OCI-LY1 (cell line): ENCODE results near the gene SLCO3A1.

Experiments
- H2AFZ ChIP-seq: fragments of 200-600 bp; sonication (generic), shearing (Covaris generic); 2 replicates; pipeline ENCODE4 v1.6.0; 2014; ENCODE audit warnings: antibody characterized with exemption, mild to moderate bottlenecking, low read length
- H3F3A ChIP-seq: fragments of 200-600 bp; sonication (generic), shearing (Covaris generic); 2 replicates; pipeline ENCODE4 v1.6.0; 2014; ENCODE audit warnings: mild to moderate bottlenecking, antibody characterized with exemption, low read length, moderate library complexity; ENCODE audit not compliant: insufficient read depth
- H3K27ac ChIP-seq: fragments of 200-600 bp; sonication (generic); 2 replicates; pipeline ENCODE4 v1.5.1; 2014; ENCODE audit warnings: low read length, mixed run types, mild to moderate bottlenecking, low read depth; ENCODE audit not compliant: poor library complexity, severe bottlenecking
- H3K27me3 ChIP-seq: fragments of 200-600 bp; sonication (generic); 2 replicates; pipeline ENCODE4 v1.6.0; 2014; ENCODE audit warnings: antibody characterized with exemption, mild to moderate bottlenecking, low read length, moderate library complexity; ENCODE audit not compliant: insufficient read depth
- H3K36me3 ChIP-seq: fragments of 200-600 bp; sonication (generic); 2 replicates; pipeline ENCODE4 v1.6.1; 2014; ENCODE audit warnings: mild to moderate bottlenecking, antibody characterized with exemption, low read length, moderate library complexity, mixed read lengths; ENCODE audit not compliant: insufficient read depth
- H3K4me1 ChIP-seq: fragments of 200-600 bp; sonication (generic); 2 replicates; pipeline ENCODE4 v1.5.1; 2014; ENCODE audit warnings: mild to moderate bottlenecking, low read length, moderate library complexity; ENCODE audit not compliant: insufficient read depth, severe bottlenecking
- H3K4me2 ChIP-seq: fragments of 200-600 bp; sonication (generic), shearing (Covaris generic); 2 replicates; pipeline ENCODE4 v1.6.1; 2014; ENCODE audit warnings: low read length
- H3K4me3 ChIP-seq: fragments of 200-600 bp; sonication (generic); 2 replicates; pipeline ENCODE4 v1.5.1; 2014; ENCODE audit warnings: low read length, low read depth, mild to moderate bottlenecking, mixed read lengths; ENCODE audit not compliant: poor library complexity, severe bottlenecking
- H3K79me2 ChIP-seq: fragments of 200-600 bp; shearing (Covaris generic); 2 replicates; pipeline ENCODE4 v1.6.1; 2016; ENCODE audit warnings: mixed run types, low read length, mixed read lengths; ENCODE audit not compliant: insufficient read depth
- H3K9ac ChIP-seq: fragments of 200-600 bp; sonication (generic), shearing (Covaris generic); 2 replicates; pipeline ENCODE4 v1.6.1; 2014; ENCODE audit warnings: mild to moderate bottlenecking, low read length, mixed read lengths
- H3K9me2 ChIP-seq: fragments of 200-600 bp; sonication (generic), shearing (Covaris generic); 2 replicates; pipeline ENCODE4 v1.6.1; 2014; ENCODE audit warnings: low read depth, mild to moderate bottlenecking, low read length, mixed read lengths
- H3K9me3 ChIP-seq: fragments of 200-600 bp; shearing (Covaris generic); 2 replicates; pipeline ENCODE4 v1.6.1; 2014; ENCODE audit warnings: low read length, mixed read lengths
- H4K20me1 ChIP-seq: fragments of 200-600 bp; sonication (generic), shearing (Covaris generic); 2 replicates; pipeline ENCODE4 v1.6.0; 2016; ENCODE audit warnings: mild to moderate bottlenecking, low read length; ENCODE audit not compliant: insufficient read depth
- CTCF ChIP-seq: fragments of 200-600 bp; sonication (generic), shearing (Covaris generic); IDR thresholded peaks from 2 replicates; pipeline ENCODE4 v1.5.1; 2017; ENCODE audit warnings: mild to moderate bottlenecking, antibody characterized with exemption, low read length, moderate library complexity, mixed read lengths
- EZH2 ChIP-seq: fragments of 200-600 bp; sonication (generic), shearing (Covaris generic); IDR thresholded peaks from 2 replicates; pipeline ENCODE4 v1.8.0; 2017; ENCODE audit warnings: borderline replicate concordance, mixed run types, mild to moderate bottlenecking, antibody characterized with exemption, low read length, moderate library complexity, mixed read lengths

The SLCO3A1 gene

GRCh38 chr15:91936927-91937326 lies 83.4 kb downstream of the SLCO3A1 start:
- Histone ChIP-seq H3K4me2 (no peak overlapping the region), H2AFZ (no peak overlapping the region), H3K27me3 (no peaks in the 10 kb centered on the region; the same call in 1 of the 2 replicates), H3K9me3 (no peaks in the 10 kb centered on the region), H3K27ac (no peak overlapping the region), H3K79me2 (no peaks in the 10 kb centered on the region), H3K9ac (no peak overlapping the region), H3K4me1 (no peaks in the 10 kb centered on the region), H3K4me3 (no peak overlapping the region), H3K9me2 (no peaks in the 10 kb centered on the region), H3F3A (no peaks in the 10 kb centered on the region), H4K20me1 (no peaks in the 10 kb centered on the region), H3K36me3 (no peaks in the 10 kb centered on the region)
- TF ChIP-seq EZH2: no peak
- no peak for TF ChIP-seq CTCF

- Histone ChIP-seq H3K9me3 (no peaks in the 10 kb centered on the region), H3K9me2 (no peaks in the 10 kb centered on the region), H3K36me3 (no peaks in the 10 kb centered on the region), H3K4me1 (no peaks in the 10 kb centered on the region), H3K9ac (no peak overlapping the region), H3K27ac (no peak overlapping the region), H3K4me2 (no peak overlapping the region), H3F3A (no peaks in the 10 kb centered on the region), H4K20me1 (no peaks in the 10 kb centered on the region), H2AFZ (no peak overlapping the region), H3K27me3 (no peaks in the 10 kb centered on the region; the same call in 1 of the 2 replicates), H3K79me2 (no peaks in the 10 kb centered on the region), H3K4me3 (no peak overlapping the region)
- TF ChIP-seq EZH2: no peak
- no peak for TF ChIP-seq CTCF
Measured at GRCh38 chr15:91938136-91938535, 84.6 kb downstream of the SLCO3A1 start.

GRCh38 chr15:91939403-91939831 lies 85.9 kb downstream of the SLCO3A1 start:
- no peaks in the 10 kb centered on the region for H4K20me1 ChIP-seq
- no peak overlapping the region for H2AFZ ChIP-seq
- H3K27me3 ChIP-seq: no peaks in the 10 kb centered on the region; the same call in 1 of the 2 replicates
- H3K27ac ChIP-seq: no peak overlapping the region
- H3K9me3 ChIP-seq: no peaks in the 10 kb centered on the region
- H3K9ac ChIP-seq: no peak overlapping the region
- H3K4me2 ChIP-seq: no peak overlapping the region
- no peaks in the 10 kb centered on the region for H3K79me2 ChIP-seq
- H3K36me3 ChIP-seq: no peaks in the 10 kb centered on the region
- H3F3A ChIP-seq: no peaks in the 10 kb centered on the region
- TF ChIP-seq CTCF: no peak
- TF ChIP-seq EZH2: no peak
- no peaks in the 10 kb centered on the region for H3K4me1 ChIP-seq
- no peaks in the 10 kb centered on the region for H3K9me2 ChIP-seq
- no peak overlapping the region for H3K4me3 ChIP-seq
